Vagina (tissue), 2 donors: Measurements from ENCODE around the gene SH3RF1.

Experiments
- POLR2A ChIP-seq, 2 donors: fragments of 450-650 bp; IDR thresholded peaks; one replicate each; pipeline ENCODE4 v1.6.1; 2017; ENCODE audit warnings: antibody characterized with exemption in 2 of 2, mild to moderate bottlenecking in 2 of 2, moderate library complexity in 2 of 2
- POLR2AphosphoS5 ChIP-seq, 2 donors: sonication (generic); formaldehyde crosslinking; IDR thresholded peaks; one replicate each; pipeline ENCODE4 v1.9.0; 2017; ENCODE audit warnings: antibody characterized with exemption in 2 of 2, mild to moderate bottlenecking in 2 of 2, low read depth in 1 of 2; ENCODE audit not compliant: insufficient read depth in 1 of 2
- TF ChIP-seq, protein P1 (sequence below), 3 experiments: fragments of 450-650 bp in 2 of 3; fragments of 200-600 bp in 1 of 3; sonication (generic) in 1 of 3; IDR thresholded peaks; one replicate each; pipeline ENCODE4 v1.5.1; 2017 to 2019; ENCODE audit warnings: antibody characterized with exemption in 3 of 3, mild to moderate bottlenecking in 2 of 3, moderate library complexity in 2 of 3

DNA sequence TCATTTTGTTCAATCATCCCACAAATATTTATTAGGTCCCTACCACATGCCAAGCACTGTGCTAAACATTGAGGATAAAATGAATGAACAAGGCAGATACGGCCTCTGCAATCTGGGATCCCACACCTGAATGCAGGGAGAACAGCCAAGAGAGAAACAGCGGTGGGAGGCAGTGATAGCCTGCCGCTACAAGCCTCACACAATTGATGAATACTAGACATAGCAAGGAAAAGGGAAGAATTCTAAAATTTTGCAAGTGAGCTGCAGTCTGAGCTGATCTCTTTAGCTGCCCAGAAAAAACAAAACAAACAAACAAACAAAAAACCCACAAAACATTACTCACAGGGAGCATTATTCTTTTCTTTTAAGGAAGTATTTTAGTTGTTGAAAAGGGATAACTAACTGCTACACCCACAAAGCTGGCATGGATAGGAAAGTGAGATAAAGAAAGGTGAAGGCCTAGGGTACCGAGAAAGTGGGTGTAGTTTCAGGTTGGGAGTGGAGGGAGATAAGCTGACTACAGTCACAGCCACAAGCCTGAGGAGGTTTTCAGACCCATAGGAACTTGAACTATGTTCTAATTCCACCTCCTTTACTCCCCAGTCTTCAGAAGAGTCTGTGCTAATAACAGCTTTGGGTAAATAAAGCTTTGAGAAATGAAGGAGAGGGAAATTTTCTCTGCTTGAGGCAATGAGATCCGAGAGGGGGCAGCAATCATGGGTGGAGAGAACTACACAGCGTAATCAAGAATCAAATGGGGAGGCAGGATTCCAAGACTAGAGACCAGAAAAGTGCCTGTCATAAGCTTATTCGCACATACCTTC, 85.4 kb downstream of the SH3RF1 start:
- TF ChIP-seq, protein P1, sequence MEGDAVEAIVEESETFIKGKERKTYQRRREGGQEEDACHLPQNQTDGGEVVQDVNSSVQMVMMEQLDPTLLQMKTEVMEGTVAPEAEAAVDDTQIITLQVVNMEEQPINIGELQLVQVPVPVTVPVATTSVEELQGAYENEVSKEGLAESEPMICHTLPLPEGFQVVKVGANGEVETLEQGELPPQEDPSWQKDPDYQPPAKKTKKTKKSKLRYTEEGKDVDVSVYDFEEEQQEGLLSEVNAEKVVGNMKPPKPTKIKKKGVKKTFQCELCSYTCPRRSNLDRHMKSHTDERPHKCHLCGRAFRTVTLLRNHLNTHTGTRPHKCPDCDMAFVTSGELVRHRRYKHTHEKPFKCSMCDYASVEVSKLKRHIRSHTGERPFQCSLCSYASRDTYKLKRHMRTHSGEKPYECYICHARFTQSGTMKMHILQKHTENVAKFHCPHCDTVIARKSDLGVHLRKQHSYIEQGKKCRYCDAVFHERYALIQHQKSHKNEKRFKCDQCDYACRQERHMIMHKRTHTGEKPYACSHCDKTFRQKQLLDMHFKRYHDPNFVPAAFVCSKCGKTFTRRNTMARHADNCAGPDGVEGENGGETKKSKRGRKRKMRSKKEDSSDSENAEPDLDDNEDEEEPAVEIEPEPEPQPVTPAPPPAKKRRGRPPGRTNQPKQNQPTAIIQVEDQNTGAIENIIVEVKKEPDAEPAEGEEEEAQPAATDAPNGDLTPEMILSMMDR (IDR thresholded peaks at IDR 0.05) = no peak
- no peak for TF ChIP-seq POLR2AphosphoS5 (IDR thresholded peaks at IDR 0.05; ENCODE audit: insufficient read depth in 1 of 2, low read depth in 1 of 2)
- TF ChIP-seq POLR2A (IDR thresholded peaks at IDR 0.05) = no peak
